Cardiac muscle cell (in vitro differentiated cells and primary cell): ENCODE data around the gene GNA12. TPM values are rescaled to one million over a fixed set of nuclear protein-coding genes. Genes with fewer than 3 reads are reported as not detected.

Experiments
- DNase-seq, 2 donors: peaks; one replicate each; pipeline versions ENCODE4 v3.0.0 to v3.0.0-alpha.2; 2010 to 2017; ENCODE audit warnings: low read depth in 1 of 2, low spot score in 1 of 2
- H3K27ac ChIP-seq: fragments of 200-600 bp; sonication (generic); 2 replicates; pipeline ENCODE4 v1.5.1; 2016
- H3K27me3 ChIP-seq: fragments of 200-600 bp; sonication (generic); 2 replicates; pipeline ENCODE4 v1.6.0; 2016; ENCODE audit warnings: control low read depth
- H3K36me3 ChIP-seq: fragments of 200-600 bp; sonication (generic); 2 replicates; pipeline ENCODE4 v1.5.1; 2016; ENCODE audit warnings: control low read depth
- H3K4me1 ChIP-seq: fragments of 200-600 bp; sonication (generic); 2 replicates; pipeline ENCODE4 v1.8.1; 2017; ENCODE audit warnings: low read depth, mild to moderate bottlenecking, mixed run types
- H3K4me3 ChIP-seq: fragments of 200-600 bp; sonication (generic); 2 replicates; pipeline ENCODE4 v1.5.1; 2016; ENCODE audit warnings: mild to moderate bottlenecking
- H3K9me3 ChIP-seq: fragments of 200-600 bp; sonication (generic); 2 replicates; pipeline ENCODE4 v1.5.1; 2017; ENCODE audit warnings: low read depth, mild to moderate bottlenecking, control low read depth
- polyA plus RNA-seq: library from polyadenylated mRNA; unstranded; fragments of >200 nt; fragmentation: Nextera tagmentation; extraction: Ambion mirVana; gene quantifications from 2 replicates; pipeline ENCODE4 v1.2.1, GENCODE V29; 2016
- total RNA-seq: library from RNA; depleted of rRNA; stranded (reverse); fragments of >200 nt; gene quantifications from 2 replicates; pipeline ENCODE4 v1.2.3, GENCODE V29; 2016
- TF ChIP-seq, protein P1 (sequence below): IDR thresholded peaks from 2 replicates; pipeline ENCODE4 v1.5.1; 2012; ENCODE audit warnings: low read depth, mild to moderate bottlenecking, low read length

The GNA12 gene
- total and polyA plus RNA-seq, 2 experiments from 2014 or later: 54.4 to 59.1 TPM

- Histone ChIP-seq H3K27me3 (no peaks in the 10 kb centered on the region), H3K9me3 (no peaks in the 10 kb centered on the region), H3K4me3 (no peak overlapping the region), H3K4me1 (peaks cover 24% of the 10 kb centered on the region), H3K27ac (peak overlapping the region; percentile 16), H3K36me3 (no peaks in the 10 kb centered on the region)
- no peak for DNase-seq
- TF ChIP-seq, protein P1, sequence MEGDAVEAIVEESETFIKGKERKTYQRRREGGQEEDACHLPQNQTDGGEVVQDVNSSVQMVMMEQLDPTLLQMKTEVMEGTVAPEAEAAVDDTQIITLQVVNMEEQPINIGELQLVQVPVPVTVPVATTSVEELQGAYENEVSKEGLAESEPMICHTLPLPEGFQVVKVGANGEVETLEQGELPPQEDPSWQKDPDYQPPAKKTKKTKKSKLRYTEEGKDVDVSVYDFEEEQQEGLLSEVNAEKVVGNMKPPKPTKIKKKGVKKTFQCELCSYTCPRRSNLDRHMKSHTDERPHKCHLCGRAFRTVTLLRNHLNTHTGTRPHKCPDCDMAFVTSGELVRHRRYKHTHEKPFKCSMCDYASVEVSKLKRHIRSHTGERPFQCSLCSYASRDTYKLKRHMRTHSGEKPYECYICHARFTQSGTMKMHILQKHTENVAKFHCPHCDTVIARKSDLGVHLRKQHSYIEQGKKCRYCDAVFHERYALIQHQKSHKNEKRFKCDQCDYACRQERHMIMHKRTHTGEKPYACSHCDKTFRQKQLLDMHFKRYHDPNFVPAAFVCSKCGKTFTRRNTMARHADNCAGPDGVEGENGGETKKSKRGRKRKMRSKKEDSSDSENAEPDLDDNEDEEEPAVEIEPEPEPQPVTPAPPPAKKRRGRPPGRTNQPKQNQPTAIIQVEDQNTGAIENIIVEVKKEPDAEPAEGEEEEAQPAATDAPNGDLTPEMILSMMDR: no peak
Measured at GRCh38 chr7:2807845-2808772, 36.0 kb downstream of the GNA12 start.

GRCh38 chr7:2807460-2807844, 36.7 kb downstream of the GNA12 start:
- TF ChIP-seq, protein P1: no peak
- peaks cover 30% of the 10 kb centered on the region for H3K4me1 ChIP-seq
- H3K36me3 ChIP-seq: no peaks in the 10 kb centered on the region
- no peak overlapping the region for H3K27ac ChIP-seq
- no peak overlapping the region for H3K4me3 ChIP-seq
- H3K27me3 ChIP-seq: no peaks in the 10 kb centered on the region
- H3K9me3 ChIP-seq: no peaks in the 10 kb centered on the region
- peak in 1 of 2 donors; percentile 58 for DNase-seq

DNA sequence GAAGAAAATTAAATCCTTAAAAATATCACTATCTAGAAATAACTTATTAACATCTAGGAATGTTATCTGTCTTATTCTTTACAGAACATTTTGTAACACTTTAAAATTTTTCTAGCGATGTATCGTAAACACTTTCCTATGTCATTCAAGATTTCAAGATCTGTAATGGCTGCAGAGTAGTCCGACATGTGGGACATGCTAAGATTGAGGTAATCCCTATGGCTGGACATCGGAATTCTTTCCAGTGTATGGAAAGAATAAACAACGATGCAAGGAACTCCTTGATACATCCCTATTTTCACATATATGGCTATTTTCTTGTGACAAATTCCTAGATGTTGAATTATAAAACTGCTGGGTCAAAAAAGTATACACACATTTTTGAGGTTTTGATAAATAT, 37.5 kb downstream of the GNA12 start:
- Histone ChIP-seq H3K27me3 (no peaks in the 10 kb centered on the region), H3K4me3 (no peak overlapping the region), H3K27ac (no peak overlapping the region), H3K36me3 (no peaks in the 10 kb centered on the region), H3K9me3 (no peaks in the 10 kb centered on the region), H3K4me1 (peaks cover 37% of the 10 kb centered on the region)
- TF ChIP-seq, protein P1: no peak
- no peak for DNase-seq

GRCh38 chr7:2805213-2805944, 38.7 kb downstream of the GNA12 start:
- DNase-seq: peak in 1 of 2 donors; percentile 71
- Histone ChIP-seq H3K27ac (peak overlapping the region; percentile 26), H3K4me1 (peaks cover 38% of the 10 kb centered on the region)

DNA sequence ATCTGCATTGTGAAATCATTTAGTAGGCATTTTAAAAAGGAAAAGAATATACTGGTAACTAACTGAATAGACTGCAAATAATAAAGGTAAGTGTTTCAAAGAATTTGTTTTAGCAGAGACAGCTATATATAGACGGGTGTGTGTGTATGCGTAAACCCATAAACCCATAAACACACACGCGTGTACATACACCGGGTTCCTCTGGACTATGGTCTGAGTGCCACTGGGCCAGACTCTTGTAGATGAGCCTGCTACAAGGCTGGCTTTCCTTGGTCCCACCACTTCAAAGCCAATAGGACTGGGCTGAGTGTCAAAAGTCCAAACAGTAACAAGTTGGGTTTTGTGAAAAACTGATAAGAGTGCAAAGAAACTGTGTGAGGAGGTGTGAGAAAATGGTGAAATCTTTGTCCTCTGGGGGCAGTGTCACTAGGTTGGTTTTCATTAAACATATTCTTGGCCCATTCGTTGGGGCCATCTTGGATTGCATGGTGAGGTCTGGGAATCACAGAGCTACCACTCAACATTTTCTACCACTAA, 39.8 kb downstream of the GNA12 start:
- TF ChIP-seq, protein P1: no peak
- peaks cover 38% of the 10 kb centered on the region for H3K4me1 ChIP-seq
- H3K27me3 ChIP-seq: no peaks in the 10 kb centered on the region
- no peak overlapping the region for H3K27ac ChIP-seq
- H3K4me3 ChIP-seq: no peak overlapping the region
- no peak for DNase-seq
- no peaks in the 10 kb centered on the region for H3K9me3 ChIP-seq
- no peaks in the 10 kb centered on the region for H3K36me3 ChIP-seq

More at GRCh38 chr7:2805213-2805944, 38.7 kb downstream of the GNA12 start:
- Histone ChIP-seq H3K36me3 (no peaks in the 10 kb centered on the region), H3K4me3 (no peak overlapping the region), H3K27me3 (no peaks in the 10 kb centered on the region), H3K9me3 (no peaks in the 10 kb centered on the region)
- TF ChIP-seq, protein P1: no peak
